Measurements from ENCODE around the gene HEYL.

Gene HEYL

GRCh38 chr1:39592069-39592468 is 47.4 kb downstream of the HEYL start:
- peaks cover 25% of the 10 kb centered on the region for H3K27me3 ChIP-seq (ENCODE audit: control insufficient read depth, insufficient read depth, low read length, poor library complexity, severe bottlenecking)
- H3K36me3 ChIP-seq (ENCODE audit: control insufficient read depth, insufficient read depth, low read length), result no peaks in the 10 kb centered on the region
- no peak overlapping the region for H3K4me3 ChIP-seq (ENCODE audit: insufficient read depth, low read depth, low read length)
- no peaks in the 10 kb centered on the region for H3K4me1 ChIP-seq (ENCODE audit: control insufficient read depth, insufficient read depth, low read length)
- H3K27ac ChIP-seq (ENCODE audit: insufficient read depth, low read depth, low read length, poor library complexity, severe bottlenecking), result no peak overlapping the region
- no peaks in the 10 kb centered on the region for H3K9me3 ChIP-seq (ENCODE audit: control insufficient read depth, low read length)
- WGBS, 2 experiments, result 81 to 84% methylated on average over 4 of the region's 4 CpGs

DNA sequence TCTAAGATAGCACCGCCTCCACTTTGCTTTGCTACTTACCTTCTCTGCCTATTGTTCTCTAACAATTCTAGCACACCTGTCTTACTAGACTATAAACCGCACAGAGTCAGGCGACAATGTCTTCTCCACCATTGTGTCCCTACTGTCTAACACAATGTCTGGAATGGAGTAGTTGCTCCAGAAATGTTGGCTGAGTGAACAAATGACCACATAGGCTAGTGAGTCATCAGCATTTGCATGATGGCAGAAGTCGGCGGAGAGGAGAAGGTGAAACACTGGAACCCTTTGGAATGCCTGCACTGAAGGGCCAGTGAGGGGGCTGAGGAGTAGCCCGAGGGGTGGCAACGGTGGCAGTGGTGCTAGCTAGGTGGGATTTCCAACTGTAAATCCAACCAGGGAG is 48.9 kb downstream of the HEYL start:
- Histone ChIP-seq H3K9me3 (ENCODE audit: control insufficient read depth, low read length) (no peaks in the 10 kb centered on the region), H3K36me3 (ENCODE audit: control insufficient read depth, insufficient read depth, low read length) (no peaks in the 10 kb centered on the region), H3K4me1 (ENCODE audit: control insufficient read depth, insufficient read depth, low read length) (no peaks in the 10 kb centered on the region), H3K27ac (ENCODE audit: insufficient read depth, low read depth, low read length, poor library complexity, severe bottlenecking) (no peak overlapping the region), H3K4me3 (ENCODE audit: insufficient read depth, low read depth, low read length) (no peak overlapping the region), H3K27me3 (ENCODE audit: control insufficient read depth, insufficient read depth, low read length, poor library complexity, severe bottlenecking) (peaks cover 14% of the 10 kb centered on the region)
- WGBS, 2 experiments, result 83 to 84% methylated on average over 7 of the region's 7 CpGs

GRCh38 chr1:39585933-39586332 is 53.5 kb downstream of the HEYL start:
- Histone ChIP-seq H3K4me3 (ENCODE audit: insufficient read depth, low read depth, low read length) (no peak overlapping the region), H3K4me1 (ENCODE audit: control insufficient read depth, insufficient read depth, low read length) (no peaks in the 10 kb centered on the region), H3K9me3 (ENCODE audit: control insufficient read depth, low read length) (no peaks in the 10 kb centered on the region), H3K27me3 (ENCODE audit: control insufficient read depth, insufficient read depth, low read length, poor library complexity, severe bottlenecking) (no peaks in the 10 kb centered on the region), H3K36me3 (ENCODE audit: control insufficient read depth, insufficient read depth, low read length) (no peaks in the 10 kb centered on the region), H3K27ac (ENCODE audit: insufficient read depth, low read depth, low read length, poor library complexity, severe bottlenecking) (no peak overlapping the region)
- WGBS, 2 experiments, result 87 to 91% methylated on average over 7 of the region's 7 CpGs

DNA sequence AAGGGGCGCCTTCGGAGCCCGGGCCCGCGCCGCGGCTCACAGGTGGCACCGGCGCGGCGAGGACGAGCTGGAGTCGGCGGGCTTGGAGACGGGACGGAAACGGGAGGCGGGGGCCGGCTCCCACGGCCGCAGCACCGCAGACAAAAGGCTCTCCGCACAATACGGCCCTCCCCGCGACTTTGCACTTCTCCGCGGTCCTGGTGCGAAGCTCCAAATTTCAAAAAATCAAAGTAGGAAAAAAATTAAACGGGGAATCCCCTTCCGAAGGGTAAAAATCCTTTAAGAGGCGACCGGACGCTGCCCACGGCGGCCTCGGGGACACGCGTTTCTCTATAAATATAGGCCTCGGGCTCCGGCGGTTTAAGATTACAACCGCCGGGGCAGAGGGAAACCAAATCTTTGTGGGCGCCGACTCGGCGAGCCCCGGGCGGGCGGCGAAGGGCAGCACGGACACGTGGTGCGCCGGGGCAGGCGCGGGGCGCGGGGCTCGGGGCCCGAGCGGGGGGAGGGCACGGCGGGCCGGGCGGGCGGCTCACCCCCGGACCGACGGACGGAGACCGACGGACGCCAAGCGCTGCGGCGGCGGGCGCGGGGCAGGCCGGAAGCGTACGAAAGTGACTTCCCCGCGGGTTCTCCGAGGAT is 63.3 kb downstream of the HEYL start:
- Histone ChIP-seq H3K36me3 (ENCODE audit: control insufficient read depth, insufficient read depth, low read length) (peaks cover 11% of the 10 kb centered on the region), H3K4me1 (ENCODE audit: control insufficient read depth, insufficient read depth, low read length) (peaks cover 18% of the 10 kb centered on the region), H3K27ac (ENCODE audit: insufficient read depth, low read depth, low read length, poor library complexity, severe bottlenecking) (peak overlapping the region; percentile 47), H3K4me3 (ENCODE audit: insufficient read depth, low read depth, low read length) (peak overlapping the region; percentile 79), H3K9me3 (ENCODE audit: control insufficient read depth, low read length) (no peaks in the 10 kb centered on the region), H3K27me3 (ENCODE audit: control insufficient read depth, insufficient read depth, low read length, poor library complexity, severe bottlenecking) (no peaks in the 10 kb centered on the region)
- WGBS, 2 experiments, result 0% methylated on average over 87 of the region's 87 CpGs

- H3K36me3 ChIP-seq (ENCODE audit: control insufficient read depth, insufficient read depth, low read length), result peaks cover 18% of the 10 kb centered on the region
- WGBS, 2 experiments, result 6 to 7% methylated on average over 48 of the region's 48 CpGs
- peaks cover 18% of the 10 kb centered on the region for H3K4me1 ChIP-seq (ENCODE audit: control insufficient read depth, insufficient read depth, low read length)
- H3K4me3 ChIP-seq (ENCODE audit: insufficient read depth, low read depth, low read length), result peak overlapping the region; percentile 79
- H3K27me3 ChIP-seq (ENCODE audit: control insufficient read depth, insufficient read depth, low read length, poor library complexity, severe bottlenecking), result no peaks in the 10 kb centered on the region
- no peaks in the 10 kb centered on the region for H3K9me3 ChIP-seq (ENCODE audit: control insufficient read depth, low read length)
- peak overlapping the region; percentile 47 for H3K27ac ChIP-seq (ENCODE audit: insufficient read depth, low read depth, low read length, poor library complexity, severe bottlenecking)
Observed at GRCh38 chr1:39575191-39576015, 64.0 kb downstream of the HEYL start.

DNA sequence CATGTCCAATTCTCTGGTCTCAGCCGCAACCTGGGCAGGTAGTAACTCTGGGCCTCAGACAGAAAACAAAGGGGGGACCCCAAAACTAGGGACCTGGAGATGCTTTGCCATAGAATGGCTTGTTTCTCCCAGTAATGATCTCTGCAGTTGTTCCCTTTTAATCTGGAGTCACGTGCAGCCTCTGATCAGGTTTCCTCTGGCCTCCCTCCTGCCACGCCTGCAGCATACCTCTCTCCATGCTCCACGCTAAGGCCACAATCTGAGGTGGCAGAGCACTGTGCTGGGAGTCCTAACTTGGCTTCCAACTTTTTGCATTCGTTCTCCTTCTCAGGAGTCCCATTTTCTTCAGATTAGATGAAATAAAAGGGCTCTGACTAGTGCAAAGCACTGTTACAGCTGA is 64.8 kb downstream of the HEYL start:
- Histone ChIP-seq H3K27me3 (ENCODE audit: control insufficient read depth, insufficient read depth, low read length, poor library complexity, severe bottlenecking) (no peaks in the 10 kb centered on the region), H3K36me3 (ENCODE audit: control insufficient read depth, insufficient read depth, low read length) (peaks cover 25% of the 10 kb centered on the region), H3K4me3 (ENCODE audit: insufficient read depth, low read depth, low read length) (peak overlapping the region; percentile 79), H3K27ac (ENCODE audit: insufficient read depth, low read depth, low read length, poor library complexity, severe bottlenecking) (no peak overlapping the region), H3K4me1 (ENCODE audit: control insufficient read depth, insufficient read depth, low read length) (peaks cover 18% of the 10 kb centered on the region), H3K9me3 (ENCODE audit: control insufficient read depth, low read length) (no peaks in the 10 kb centered on the region)
- 49 to 50% methylated on average over 4 to 5 of the region's 5 CpGs for WGBS, 2 experiments
